GM23338 (cell line): ENCODE data around the gene MTARC2. TPM values are rescaled to one million over a fixed set of nuclear protein-coding genes. Genes with fewer than 3 reads are reported as not detected.

ENCODE experiments used
- ATAC-seq: fragments of 200-7000 bp; cut with Tn5 transposase; 3 replicates; pipeline ENCODE4 v1.9.1; 2020
- DNase-seq: peaks from one replicate; pipeline ENCODE4 v3.0.0-alpha.2; 2015; ENCODE audit warnings: low spot score
- H2AFZ ChIP-seq: fragments of 200-600 bp; sonication (generic); 2 replicates; pipeline ENCODE4 v1.8.0; 2016; ENCODE audit warnings: antibody characterized with exemption, mild to moderate bottlenecking, moderate library complexity
- H3F3A ChIP-seq: fragments of 200-600 bp; sonication (generic); replicated peaks from 2 replicates; pipeline ENCODE4 v1.8.0; 2017; ENCODE audit warnings: antibody characterized with exemption, mixed run types, low read depth
- H3K27ac ChIP-seq: fragments of 200-600 bp; sonication (generic); 2 replicates; pipeline ENCODE4 v1.6.1; 2016; ENCODE audit warnings: low read depth
- H3K27me3 ChIP-seq: fragments of 200-600 bp; sonication (generic); 2 replicates; pipeline ENCODE4 v1.8.0; 2016; ENCODE audit warnings: mild to moderate bottlenecking, mixed run types, moderate library complexity; ENCODE audit not compliant: insufficient read depth
- H3K36me3 ChIP-seq: fragments of 200-600 bp; sonication (generic); 2 replicates; pipeline ENCODE4 v1.8.0; 2016; ENCODE audit warnings: mild to moderate bottlenecking; ENCODE audit not compliant: insufficient read depth
- H3K4me1 ChIP-seq: fragments of 200-600 bp; sonication (generic); 2 replicates; pipeline ENCODE4 v1.8.0; 2016; ENCODE audit warnings: mild to moderate bottlenecking, moderate library complexity; ENCODE audit not compliant: insufficient read depth
- H3K4me2 ChIP-seq: fragments of 200-600 bp; sonication (generic); 2 replicates; pipeline ENCODE4 v1.7.1; 2017; ENCODE audit warnings: mixed run types
- H3K4me3 ChIP-seq: fragments of 200-600 bp; sonication (generic); 2 replicates; pipeline ENCODE4 v1.6.1; 2016; ENCODE audit warnings: mixed run types
- H3K79me2 ChIP-seq: fragments of 200-600 bp; sonication (generic); replicated peaks from 2 replicates; pipeline ENCODE4 v1.8.0; 2017; ENCODE audit warnings: mild to moderate bottlenecking; ENCODE audit not compliant: insufficient read depth
- H3K9me2 ChIP-seq: fragments of 200-600 bp; sonication (generic); 2 replicates; pipeline ENCODE4 v1.8.0; 2017; ENCODE audit not compliant: insufficient read depth
- H4K20me1 ChIP-seq: fragments of 200-600 bp; sonication (generic); replicated peaks from 2 replicates; pipeline ENCODE4 v1.8.0; 2017; ENCODE audit warnings: mild to moderate bottlenecking; ENCODE audit not compliant: insufficient read depth
- H3K27ac Mint-ChIP-seq: 2 replicates; pipeline ENCODE4 v1.8.0; 2020; ENCODE audit warnings: inconsistent platforms, mild to moderate bottlenecking, moderate library complexity, mixed read lengths
- H3K27me3 Mint-ChIP-seq: 3 replicates; pipeline ENCODE4 v1.8.0; 2022; ENCODE audit warnings: low read depth, mild to moderate bottlenecking, moderate library complexity, mixed read lengths, inconsistent platforms; ENCODE audit not compliant: insufficient read depth, poor library complexity
- H3K36me3 Mint-ChIP-seq: 3 replicates; pipeline ENCODE4 v1.8.0; 2021; ENCODE audit warnings: low read depth, mild to moderate bottlenecking, inconsistent platforms, moderate library complexity, mixed read lengths
- H3K4me1 Mint-ChIP-seq: 3 replicates; pipeline ENCODE4 v1.8.0; 2020; ENCODE audit warnings: mild to moderate bottlenecking, inconsistent platforms, mixed read lengths
- H3K4me3 Mint-ChIP-seq: 3 replicates; pipeline ENCODE4 v1.8.0; 2021; ENCODE audit warnings: moderate library complexity, mild to moderate bottlenecking, inconsistent platforms, mixed read lengths
- H3K9me3 Mint-ChIP-seq: 3 replicates; pipeline ENCODE4 v1.8.0; 2020; ENCODE audit warnings: moderate library complexity, mild to moderate bottlenecking, inconsistent platforms, mixed read lengths
- CREB1 ChIP-seq: fragments of 250-450 bp; sonication (Bioruptor Pico); IDR thresholded peaks from 2 replicates; pipeline ENCODE4 v1.5.0; 2020; ENCODE audit warnings: low read depth, mild to moderate bottlenecking, moderate library complexity
- ETS1 ChIP-seq: IDR thresholded peaks from 2 replicates; pipeline ENCODE4 v1.6.1; 2016; ENCODE audit warnings: antibody characterized with exemption
- EZH2 ChIP-seq: fragments of 200-600 bp; sonication (generic); IDR thresholded peaks from one replicate; pipeline ENCODE4 v1.8.0; 2017; ENCODE audit warnings: antibody characterized with exemption, mild to moderate bottlenecking, low read depth; ENCODE audit not compliant: unreplicated experiment
- EZH2phosphoT487 ChIP-seq: fragments of 200-600 bp; sonication (generic); IDR thresholded peaks from one replicate; pipeline ENCODE4 v1.8.1; 2018; ENCODE audit warnings: antibody characterized with exemption; ENCODE audit not compliant: unreplicated experiment
- JUNB ChIP-seq: IDR thresholded peaks from one replicate; pipeline ENCODE4 v1.6.1; 2016; ENCODE audit warnings: antibody characterized with exemption; ENCODE audit not compliant: unreplicated experiment
- STAT1 ChIP-seq: IDR thresholded peaks from one replicate; pipeline ENCODE4 v1.6.1; 2016; ENCODE audit warnings: antibody characterized with exemption; ENCODE audit not compliant: unreplicated experiment
- ZNF114 ChIP-seq: fragments of 250-450 bp; sonication (Bioruptor Pico); IDR thresholded peaks from 2 replicates; pipeline ENCODE4 v1.5.0; 2020; ENCODE audit warnings: mild to moderate bottlenecking, moderate library complexity
- ZNF331 ChIP-seq: fragments of 250-450 bp; sonication (Bioruptor Pico); IDR thresholded peaks from 2 replicates; pipeline ENCODE4 v1.5.0; 2020; ENCODE audit warnings: low read depth, mild to moderate bottlenecking, moderate library complexity
- ZNF462 ChIP-seq: fragments of 250-450 bp; sonication (Bioruptor Pico); IDR thresholded peaks from 2 replicates; pipeline ENCODE4 v1.5.0; 2020; ENCODE audit warnings: mild to moderate bottlenecking, moderate library complexity
- polyA plus RNA-seq: library from polyadenylated mRNA; unstranded; fragments of >200 nt; fragmentation: Nextera tagmentation; extraction: Ambion mirVana; gene quantifications from 2 replicates; pipeline ENCODE4 v1.2.1, GENCODE V29; 2016
- total RNA-seq: library from RNA; depleted of rRNA; stranded (reverse); fragments of >200 nt; shearing (Covaris generic); gene quantifications from 2 replicates; pipeline ENCODE4 v1.2.3, GENCODE V29; 2014

Gene MTARC2
- total and polyA plus RNA-seq, 2 experiments from 2014 or later: 4.1 to 8.0 TPM

- no peak for TF ChIP-seq ZNF462 (CRISPR knock-in tag)
These were observed 2.0 kb downstream of the MTARC2 start (continued) for GRCh38 chr1:220750131-220750515.

- no peaks in the 10 kb centered on the region for H3K9me3 Mint-ChIP-seq
- Histone ChIP-seq H3F3A (no peaks in the 10 kb centered on the region), H3K27ac (no peak overlapping the region), H3K4me1 (peaks cover 23% of the 10 kb centered on the region), H3K79me2 (peaks cover 15% of the 10 kb centered on the region), H2AFZ (no peak overlapping the region), H3K9me2 (no peaks in the 10 kb centered on the region), H3K4me3 (no peak overlapping the region), H3K27me3 (peaks cover 32% of the 10 kb centered on the region), H3K36me3 (no peaks in the 10 kb centered on the region), H3K4me2 (peak overlapping the region; percentile 42; the same call in 1 of the 2 replicates), H4K20me1 (peaks cover 13% of the 10 kb centered on the region)
- H3K4me3 Mint-ChIP-seq: no peak overlapping the region
- peaks cover 13% of the 10 kb centered on the region for H3K36me3 Mint-ChIP-seq
- TF ChIP-seq EZH2 (no peak), ETS1 (no peak), CREB1 (no peak), ZNF114 (CRISPR knock-in tag) (no peak), ZNF331 (no peak), EZH2phosphoT487 (no peak), JUNB (no peak), STAT1 (no peak)
- peaks cover 25% of the 10 kb centered on the region for H3K27me3 Mint-ChIP-seq
- peaks cover 44% of the 10 kb centered on the region for H3K4me1 Mint-ChIP-seq
- ATAC-seq (no peak), DNase-seq (no peak)
- no peak overlapping the region for H3K27ac Mint-ChIP-seq
These were observed 3.0 kb downstream of the MTARC2 start for GRCh38 chr1:220751111-220751510.
